H9 (cell line): ENCODE results near the gene FAM193B. TPM values are rescaled to one million over a fixed set of nuclear protein-coding genes. Genes with fewer than 3 reads are reported as not detected.
A peak's percentile ranks its signal among the peaks of the same experiment; 100 is the strongest.

Source experiments
- DNase-seq: peaks from one replicate; pipeline ENCODE4 v3.0.0-alpha.2; 2017
- H2AFZ ChIP-seq: one replicate; pipeline ENCODE4 v1.6.1; 2013; ENCODE audit warnings: mild to moderate bottlenecking, low read length, control low read depth, moderate library complexity
- H2AK5ac ChIP-seq: 2 replicates; pipeline ENCODE4 v1.6.1; 2013; ENCODE audit warnings: low read length, control low read depth, mixed read lengths; ENCODE audit not compliant: insufficient read length
- H2BK120ac ChIP-seq: one replicate; pipeline ENCODE4 v1.6.1; 2013; ENCODE audit warnings: low read depth, mild to moderate bottlenecking, low read length, control low read depth, inconsistent platforms; ENCODE audit not compliant: poor library complexity, severe bottlenecking
- H2BK12ac ChIP-seq: 2 replicates; pipeline ENCODE4 v1.6.1; 2013; ENCODE audit warnings: low read length, control low read depth, mixed read lengths, low read depth; ENCODE audit not compliant: insufficient read length
- H2BK15ac ChIP-seq: 2 replicates; pipeline ENCODE4 v1.6.1; 2013; ENCODE audit warnings: low read depth, low read length, control low read depth
- H2BK20ac ChIP-seq: one replicate; pipeline ENCODE4 v1.6.1; 2013; ENCODE audit warnings: low read depth, mild to moderate bottlenecking, low read length, control low read depth, inconsistent platforms; ENCODE audit not compliant: poor library complexity, severe bottlenecking
- H2BK5ac ChIP-seq: 2 replicates; pipeline ENCODE4 v1.6.1; 2013; ENCODE audit warnings: low read length, control low read depth, mixed read lengths; ENCODE audit not compliant: insufficient read length
- H3K14ac ChIP-seq: 2 replicates; pipeline ENCODE4 v1.6.1; 2013; ENCODE audit warnings: low read length, control low read depth; ENCODE audit not compliant: insufficient read depth
- H3K18ac ChIP-seq: 2 replicates; pipeline ENCODE4 v1.6.1; 2013; ENCODE audit warnings: low read depth, mild to moderate bottlenecking, mixed read lengths, low read length, control low read depth; ENCODE audit not compliant: insufficient read length
- H3K23ac ChIP-seq: 2 replicates; pipeline ENCODE4 v1.6.1; 2013; ENCODE audit warnings: low read length, control low read depth, mixed read lengths, low read depth; ENCODE audit not compliant: insufficient read length
- H3K23me2 ChIP-seq: 2 replicates; pipeline ENCODE4 v1.6.1; 2013; ENCODE audit warnings: low read depth, mild to moderate bottlenecking, mixed read lengths, low read length, control low read depth; ENCODE audit not compliant: insufficient read length, poor library complexity, severe bottlenecking
- H3K27ac ChIP-seq: 2 replicates; pipeline ENCODE4 v1.5.1; 2013; ENCODE audit warnings: low read length, control low read depth, mixed read lengths, low read depth; ENCODE audit not compliant: insufficient read length
- H3K27me3 ChIP-seq: 2 replicates; pipeline ENCODE4 v1.6.1; 2013; ENCODE audit warnings: low read length, control low read depth, inconsistent platforms; ENCODE audit not compliant: insufficient read depth
- H3K4ac ChIP-seq: 2 replicates; pipeline ENCODE4 v1.6.1; 2013; ENCODE audit warnings: low read depth, mild to moderate bottlenecking, control low read depth, inconsistent platforms, low read length, moderate library complexity
- H3K4me1 ChIP-seq: 2 replicates; pipeline ENCODE4 v1.6.1; 2013; ENCODE audit warnings: low read length, control low read depth, inconsistent platforms; ENCODE audit not compliant: insufficient read depth
- H3K4me2 ChIP-seq: 2 replicates; pipeline ENCODE4 v1.6.1; 2013; ENCODE audit warnings: low read length, control low read depth, mixed read lengths; ENCODE audit not compliant: insufficient read length, insufficient read depth
- H3K56ac ChIP-seq: 2 replicates; pipeline ENCODE4 v1.6.1; 2013; ENCODE audit warnings: low read depth, mild to moderate bottlenecking, mixed read lengths, low read length, control low read depth; ENCODE audit not compliant: insufficient read length
- H3K79me1 ChIP-seq: 2 replicates; pipeline ENCODE4 v1.6.1; 2013; ENCODE audit warnings: low read depth, mild to moderate bottlenecking, moderate library complexity, low read length, control low read depth, inconsistent platforms; ENCODE audit not compliant: insufficient read depth, poor library complexity, severe bottlenecking
- H3K79me2 ChIP-seq: 2 replicates; pipeline ENCODE4 v1.6.1; 2013; ENCODE audit warnings: low read length, control low read depth, inconsistent platforms; ENCODE audit not compliant: insufficient read depth
- H3K9ac ChIP-seq: 2 replicates; pipeline ENCODE4 v1.6.1; 2013; ENCODE audit warnings: low read length, control low read depth, mixed read lengths; ENCODE audit not compliant: insufficient read length; ENCODE audit errors: extremely low read depth
- H3K9me3 ChIP-seq: one replicate; pipeline ENCODE4 v1.6.1; 2013; ENCODE audit warnings: low read depth, low read length, inconsistent platforms; ENCODE audit not compliant: control insufficient read depth
- H3T11ph ChIP-seq: one replicate; pipeline ENCODE4 v1.6.1; 2013; ENCODE audit warnings: mild to moderate bottlenecking, low read length, control low read depth, inconsistent platforms
- H4K20me1 ChIP-seq: one replicate; pipeline ENCODE4 v1.6.1; 2013; ENCODE audit not compliant: control insufficient read depth, insufficient read length, insufficient read depth
- H4K5ac ChIP-seq: 2 replicates; pipeline ENCODE4 v1.6.1; 2013; ENCODE audit warnings: low read depth, mild to moderate bottlenecking, mixed read lengths, low read length, control low read depth; ENCODE audit not compliant: insufficient read length
- H4K8ac ChIP-seq: replicated peaks from 2 replicates; pipeline ENCODE4 v1.6.1; 2013; ENCODE audit warnings: low read length, control low read depth, mixed read lengths, low read depth; ENCODE audit not compliant: insufficient read length
- H4K91ac ChIP-seq: 2 replicates; pipeline ENCODE4 v1.6.1; 2013; ENCODE audit warnings: low read depth, mild to moderate bottlenecking, moderate library complexity, mixed read lengths, low read length, control low read depth; ENCODE audit not compliant: insufficient read length
- H3K27ac Mint-ChIP-seq, 3 experiments: 2 replicates in 2 of 3; 3 replicates in 1 of 3; pipeline ENCODE4 v1.8.0; 2020 to 2021; ENCODE audit warnings: mixed read lengths in 3 of 3, mild to moderate bottlenecking in 1 of 3, moderate library complexity in 1 of 3
- H3K27me3 Mint-ChIP-seq: 2 replicates; pipeline ENCODE4 v1.8.0; 2021; ENCODE audit warnings: low read depth, mild to moderate bottlenecking, moderate library complexity, mixed read lengths
- H3K36me3 Mint-ChIP-seq, 3 experiments: 2 replicates in 2 of 3; 3 replicates in 1 of 3; pipeline ENCODE4 v1.8.0; 2020 to 2021; ENCODE audit warnings: low read depth in 3 of 3, mixed read lengths in 3 of 3; ENCODE audit not compliant: insufficient read depth in 1 of 3
- H3K4me1 Mint-ChIP-seq, 2 experiments: 2 replicates each; pipeline ENCODE4 v1.8.0; 2020; ENCODE audit warnings: mixed read lengths in 2 of 2
- H3K4me3 Mint-ChIP-seq, 2 experiments: 2 replicates in 1 of 2; 3 replicates in 1 of 2; pipeline ENCODE4 v1.8.0; 2020 to 2021; ENCODE audit warnings: mild to moderate bottlenecking in 2 of 2, mixed read lengths in 2 of 2, moderate library complexity in 1 of 2
- H3K9me3 Mint-ChIP-seq, 2 experiments: 2 replicates in 1 of 2; 3 replicates in 1 of 2; pipeline ENCODE4 v1.8.0; 2020; ENCODE audit warnings: mild to moderate bottlenecking in 2 of 2, mixed read lengths in 2 of 2, moderate library complexity in 1 of 2
- WGBS: extraction: QIAGEN DNeasy Blood & Tissue Kit; methylation state at CpG from one replicate; pipeline ENCODE4 v1.1.7; 2013; ENCODE audit warnings: missing lambda C conversion rate, low lambda C conversion rate, mixed read lengths; ENCODE audit not compliant: insufficient read length; ENCODE audit errors: extremely low coverage; 5-methylcytosine and 5-hydroxymethylcytosine counted together
- total RNA-seq: library from RNA; stranded (reverse); gene quantifications from 2 replicates; pipeline ENCODE4 v1.2.1, GENCODE V29; 2021
- TF ChIP-seq, protein P1 (sequence below): fragments of 200-600 bp; sonication (generic); conservative IDR thresholded peaks from 3 replicates; pipeline ENCODE4 v1.8.0; 2021; ENCODE audit warnings: antibody characterized with exemption, mild to moderate bottlenecking

The FAM193B gene
- total RNA-seq, 1 experiment from 2014 or later, result 71.5 TPM

DNA sequence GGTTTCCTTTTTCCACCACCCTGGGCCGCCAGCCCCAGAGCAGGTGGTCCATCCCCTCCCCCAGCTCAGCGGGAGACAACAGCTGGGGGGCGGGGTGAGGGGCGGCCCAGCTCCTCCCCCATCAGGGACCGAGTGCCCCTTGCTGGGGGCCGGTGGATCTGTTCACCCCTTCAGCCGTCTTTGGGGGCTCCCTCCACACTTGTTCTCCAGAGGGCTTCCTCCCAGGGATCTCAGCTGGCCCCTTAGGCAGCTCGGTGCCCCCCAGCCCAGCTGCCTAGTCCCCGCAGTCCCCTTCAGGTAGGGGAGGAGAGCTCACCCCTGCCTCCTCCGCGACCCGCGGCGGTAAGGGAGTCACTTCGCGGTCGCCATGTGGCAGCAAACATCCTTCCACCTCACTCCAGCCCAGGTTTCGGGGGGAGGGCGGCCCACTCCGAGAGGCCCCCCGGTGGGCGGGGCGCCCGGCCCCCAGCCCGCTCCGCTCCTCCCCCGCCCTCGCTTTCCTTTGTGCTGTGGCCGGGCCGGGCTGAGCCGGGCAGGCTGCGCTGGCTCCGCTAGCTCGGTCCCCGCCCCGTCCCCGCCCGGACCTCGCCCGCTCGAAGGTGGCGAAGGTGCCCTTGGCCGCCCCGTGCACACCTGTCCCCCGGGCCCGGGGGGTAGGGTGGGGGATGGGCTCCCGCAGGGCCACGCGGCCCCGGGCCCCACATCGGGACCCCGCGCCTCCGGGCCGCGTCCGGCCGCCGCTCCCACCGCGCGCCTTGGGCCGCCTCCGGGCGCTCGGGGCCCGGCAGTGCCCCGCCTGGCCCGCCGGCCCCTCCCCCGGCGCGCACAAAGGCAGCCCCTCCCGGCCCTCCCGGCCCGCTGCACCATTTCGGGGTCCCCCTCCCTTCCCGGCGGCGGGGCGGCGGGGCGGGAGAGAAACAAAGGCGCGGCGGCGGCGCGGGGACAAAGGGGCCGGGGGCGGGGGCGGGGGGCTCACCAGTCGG lies 81.6 kb downstream of the FAM193B start:
- Histone ChIP-seq H3K79me2 (peaks cover 26% of the 10 kb centered on the region; the same call in 1 of the 2 replicates), H2BK15ac (no peak overlapping the region), H3K9me3 (no peaks in the 10 kb centered on the region), H4K91ac (peak overlapping the region; percentile 18), H2BK12ac (no peak overlapping the region), H2BK120ac (no peak overlapping the region), H2BK5ac (no peak overlapping the region), H3K14ac (peak overlapping the region; percentile 97), H2AFZ (no peak overlapping the region), H3K27ac (no peak overlapping the region), H3K4me2 (peak overlapping the region; percentile 55), H3K79me1 (peaks cover 10% of the 10 kb centered on the region), H3K4me1 (peaks cover 24% of the 10 kb centered on the region; the same call in 1 of the 2 replicates), H3K27me3 (no peaks in the 10 kb centered on the region), H3T11ph (no peak overlapping the region), H3K18ac (peak overlapping the region; percentile 95), H3K4ac (peak overlapping the region; percentile 8; the same call in 1 of the 2 replicates), H3K56ac (no peak overlapping the region), H2AK5ac (no peak overlapping the region), H3K23me2 (peaks cover 4% of the 10 kb centered on the region), H4K20me1 (no peaks in the 10 kb centered on the region), H4K5ac (no peak overlapping the region), H2BK20ac (no peak overlapping the region), H3K23ac (no peak overlapping the region), H4K8ac (no peak overlapping the region), H3K9ac (peak overlapping the region; percentile 85)
- H3K9me3 Mint-ChIP-seq, result no peaks in the 10 kb centered on the region
- no peak for DNase-seq
- peak overlapping the region; percentile 83 to 89 for H3K4me3 Mint-ChIP-seq
- H3K36me3 Mint-ChIP-seq, result peaks cover 26 to 43% (median 41%) of the 10 kb centered on the region in 3 experiments
- H3K4me1 Mint-ChIP-seq, result peaks cover 44 to 67% of the 10 kb centered on the region in 2 experiments
- TF ChIP-seq, protein P1, sequence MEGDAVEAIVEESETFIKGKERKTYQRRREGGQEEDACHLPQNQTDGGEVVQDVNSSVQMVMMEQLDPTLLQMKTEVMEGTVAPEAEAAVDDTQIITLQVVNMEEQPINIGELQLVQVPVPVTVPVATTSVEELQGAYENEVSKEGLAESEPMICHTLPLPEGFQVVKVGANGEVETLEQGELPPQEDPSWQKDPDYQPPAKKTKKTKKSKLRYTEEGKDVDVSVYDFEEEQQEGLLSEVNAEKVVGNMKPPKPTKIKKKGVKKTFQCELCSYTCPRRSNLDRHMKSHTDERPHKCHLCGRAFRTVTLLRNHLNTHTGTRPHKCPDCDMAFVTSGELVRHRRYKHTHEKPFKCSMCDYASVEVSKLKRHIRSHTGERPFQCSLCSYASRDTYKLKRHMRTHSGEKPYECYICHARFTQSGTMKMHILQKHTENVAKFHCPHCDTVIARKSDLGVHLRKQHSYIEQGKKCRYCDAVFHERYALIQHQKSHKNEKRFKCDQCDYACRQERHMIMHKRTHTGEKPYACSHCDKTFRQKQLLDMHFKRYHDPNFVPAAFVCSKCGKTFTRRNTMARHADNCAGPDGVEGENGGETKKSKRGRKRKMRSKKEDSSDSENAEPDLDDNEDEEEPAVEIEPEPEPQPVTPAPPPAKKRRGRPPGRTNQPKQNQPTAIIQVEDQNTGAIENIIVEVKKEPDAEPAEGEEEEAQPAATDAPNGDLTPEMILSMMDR, result no peak
- WGBS, result no CpG with 5 or more reads among the region's 93 CpGs
- H3K27ac Mint-ChIP-seq, result peak overlapping the region in 2 of 3 experiments; percentile 89 to 92; a peak in 3 of 7 replicates
- no peaks in the 10 kb centered on the region; the same call in 1 of the 2 replicates for H3K27me3 Mint-ChIP-seq
